DMS53 (cell line): ENCODE data around the gene HDHD5.

Experiments used
- DNase-seq: peaks from one replicate; lab custom pipeline; 2025; lab: John Stamatoyannopoulos, UW

The HDHD5 gene

GRCh38 chr22:17158568-17159503 lies at the start of gene HDHD5:
Gene HDHD5 (minus strand): TSS chr22:17159277. CDS start chr22:17159251, 26 bp downstream.
- DNase-seq, result peak; percentile 95

DNA sequence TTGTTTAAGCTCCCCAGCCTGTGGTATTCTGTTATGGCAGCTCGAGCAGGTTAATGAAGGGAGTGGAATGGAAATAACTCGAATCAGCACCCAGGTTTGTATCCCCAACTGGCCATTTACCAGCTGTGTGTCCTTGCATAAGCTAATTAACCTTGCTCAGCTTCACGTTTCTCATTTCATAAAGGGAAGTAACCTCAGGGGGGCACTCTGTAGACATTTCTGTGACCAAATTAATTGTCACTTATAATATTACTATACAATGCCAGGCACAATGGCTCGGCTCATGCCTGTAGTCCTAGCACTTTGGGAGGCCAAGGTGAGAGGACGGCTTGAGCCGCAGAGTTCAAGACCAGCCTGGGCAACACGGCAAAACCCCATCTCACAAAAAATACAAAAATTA lies 46.4 kb upstream of the HDHD5 start:
- DNase-seq, result peak; percentile 58

- peak; percentile 31 for DNase-seq
These were observed 42.3 kb upstream of the HDHD5 start for GRCh38 chr22:17201285-17201945.

DNA sequence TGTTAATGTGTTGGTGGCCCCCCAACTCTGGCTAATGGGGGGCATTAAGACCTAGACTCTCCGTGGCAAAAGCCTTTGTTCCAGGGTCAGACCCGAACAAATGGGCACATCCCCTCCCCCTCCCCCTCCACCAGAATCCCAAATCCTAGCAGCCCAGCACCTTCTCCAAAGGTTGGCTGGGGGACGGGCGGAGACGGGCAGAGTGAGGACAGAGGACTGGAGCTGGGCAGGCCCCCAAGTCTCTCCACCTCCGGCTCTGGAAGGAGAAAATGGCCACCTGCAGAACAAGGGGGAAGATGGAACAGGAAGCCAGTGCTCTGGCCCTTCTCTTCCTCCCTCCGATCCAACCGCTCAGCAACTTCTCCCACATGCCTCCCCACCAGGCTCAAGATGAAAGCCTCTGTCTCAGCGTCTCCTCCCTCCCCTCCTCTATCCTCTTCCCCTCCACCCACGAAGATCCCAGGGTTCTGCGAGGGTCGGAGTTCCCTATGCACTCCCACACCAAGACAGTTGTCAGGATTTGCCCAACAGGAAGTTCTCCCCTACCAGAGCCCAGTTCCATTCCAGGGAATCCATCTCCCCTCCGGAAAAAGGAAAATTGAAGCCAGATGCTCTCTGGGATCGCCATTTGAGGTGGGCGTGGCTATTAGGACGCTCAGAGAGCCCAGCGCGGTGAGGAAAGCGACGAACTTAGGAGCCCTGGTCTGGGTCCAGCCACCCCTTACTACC lies 40.1 kb upstream of the HDHD5 start:
- peak; percentile 17 for DNase-seq

- peak; percentile 75 for DNase-seq
These were observed 39.3 kb upstream of the HDHD5 start for GRCh38 chr22:17198170-17199002.

GRCh38 chr22:17194213-17194612 lies 35.1 kb upstream of the HDHD5 start:
- DNase-seq, result no peak

DNA sequence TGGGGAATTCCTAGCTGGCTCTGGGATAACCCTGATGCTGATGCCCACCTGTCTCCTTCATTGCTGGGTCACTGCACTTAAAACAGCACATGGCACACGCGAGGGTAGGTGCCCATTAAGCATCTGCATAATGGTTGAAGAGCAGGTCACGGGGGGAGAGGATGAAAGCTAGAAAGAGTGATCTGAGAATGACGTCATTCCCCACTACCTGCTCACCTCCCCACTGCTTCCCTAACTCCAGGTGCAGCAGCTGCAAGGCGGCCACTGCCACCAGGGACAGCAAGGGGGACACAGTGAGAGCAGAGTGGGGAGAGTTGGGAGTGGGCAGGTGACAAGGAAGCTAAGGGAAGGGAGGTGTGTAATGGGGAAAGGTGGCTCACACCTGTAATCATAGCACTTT lies 33.1 kb upstream of the HDHD5 start:
- DNase-seq, result peak; percentile 93

DNA sequence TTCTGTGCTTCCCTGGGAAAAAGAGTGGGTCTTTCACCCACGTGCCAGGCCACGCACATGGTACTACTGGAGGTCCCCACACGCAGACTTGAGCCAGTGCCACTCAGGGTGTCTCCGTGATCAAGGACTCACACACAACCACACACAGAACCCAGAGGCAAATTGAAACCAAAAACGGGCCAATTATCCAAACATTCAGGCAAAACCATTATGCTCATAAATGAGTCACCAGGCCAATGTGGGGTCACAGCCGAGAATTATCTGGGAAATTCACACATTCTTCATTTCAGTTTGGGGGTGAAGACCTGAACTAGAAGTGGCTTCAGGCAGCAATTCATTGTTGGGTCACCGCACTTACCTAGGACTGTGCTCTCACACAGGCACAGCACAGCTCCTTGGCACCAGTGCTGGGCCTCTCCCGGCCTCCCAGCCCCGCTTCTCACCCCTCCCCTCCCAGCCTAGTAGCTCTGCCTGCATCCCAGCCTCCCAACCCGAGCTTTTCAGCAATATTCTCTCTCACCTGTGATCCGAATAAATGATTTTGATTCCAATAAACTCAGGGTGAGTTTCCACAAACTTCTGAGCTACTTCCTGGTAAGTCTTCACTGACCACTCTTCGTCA lies 32.2 kb upstream of the HDHD5 start:
- peak; percentile 72 for DNase-seq

GRCh38 chr22:17190702-17191101 lies 31.6 kb upstream of the HDHD5 start:
- no peak for DNase-seq

DNA sequence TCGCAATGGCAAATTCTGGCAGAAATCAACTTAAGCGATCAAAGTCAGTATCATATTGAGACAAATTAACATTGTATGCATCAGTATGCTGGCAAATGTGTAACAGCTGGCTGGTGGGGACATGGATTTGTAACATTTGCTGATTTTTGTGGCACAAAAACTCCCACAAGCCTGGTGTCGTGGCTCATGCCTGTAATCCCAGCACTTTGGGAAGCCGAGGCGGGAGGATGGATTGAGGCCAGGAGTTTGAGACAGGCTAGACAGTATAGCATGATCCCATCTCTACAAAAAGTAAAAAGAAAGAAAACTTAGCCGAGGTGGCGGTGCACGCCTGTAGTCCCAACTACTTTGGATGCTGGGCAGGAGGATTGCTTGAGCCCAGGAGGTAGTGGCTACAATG lies 17.6 kb upstream of the HDHD5 start:
- no peak for DNase-seq

- peak; percentile 62 for DNase-seq
These were observed 13.2 kb upstream of the HDHD5 start for GRCh38 chr22:17172029-17172833.

- DNase-seq, result peak; percentile 93
These were observed 12.3 kb upstream of the HDHD5 start for GRCh38 chr22:17171153-17172028.

DNA sequence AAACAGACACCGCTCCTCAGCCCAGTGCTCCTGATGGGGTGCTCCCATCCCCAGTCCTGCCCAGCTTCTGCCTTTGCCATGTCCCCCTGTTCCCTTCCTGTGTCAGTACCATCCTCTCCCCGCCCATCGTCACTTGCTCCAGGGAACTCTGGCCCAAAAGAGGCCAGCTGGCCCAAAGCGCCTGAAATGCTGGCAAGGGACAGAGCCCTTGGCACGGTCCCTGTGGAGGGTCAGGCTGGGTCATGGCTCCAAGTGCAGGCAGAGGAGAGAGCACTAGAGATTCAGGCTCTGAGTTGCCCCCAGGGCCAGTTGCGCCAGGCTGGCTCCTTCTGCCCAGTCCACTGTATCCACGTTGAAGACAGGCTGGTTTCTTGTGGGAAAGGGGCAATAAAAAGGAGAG lies 8.4 kb upstream of the HDHD5 start:
- no peak for DNase-seq

DNA sequence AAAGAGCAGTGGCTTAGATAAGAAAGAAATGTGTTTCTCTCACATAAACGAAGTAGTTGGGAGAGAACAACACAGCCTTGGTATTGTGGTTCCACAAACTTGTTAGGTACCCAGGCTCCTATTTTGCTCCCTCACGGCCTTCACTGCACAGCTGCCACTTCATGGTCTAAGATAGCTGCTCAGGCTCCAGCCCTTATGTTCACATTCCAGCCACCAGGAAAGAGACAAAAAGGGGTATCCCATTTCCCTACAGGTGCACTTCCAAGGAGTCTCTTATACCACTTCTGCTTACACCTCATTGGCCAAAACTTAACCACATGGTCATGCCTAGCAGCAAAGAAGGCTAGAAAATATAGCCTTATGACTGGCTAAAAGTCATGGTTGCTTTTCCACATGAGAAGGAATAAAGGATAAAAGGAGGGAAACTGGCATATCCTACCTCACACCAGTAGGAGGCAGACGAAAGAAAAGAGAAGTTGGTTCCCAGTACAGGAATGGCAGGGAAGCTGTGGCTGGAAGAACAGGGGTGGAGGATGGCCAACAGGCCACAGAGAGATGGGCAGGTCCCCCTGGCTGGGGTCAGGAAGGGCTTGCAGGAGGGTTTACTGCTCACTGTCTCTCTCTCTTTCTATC lies 5.4 kb upstream of the HDHD5 start:
- peak; percentile 31 for DNase-seq

GRCh38 chr22:17162731-17163130 lies 3.7 kb upstream of the HDHD5 start:
- DNase-seq, result no peak

- DNase-seq, result no peak
These were observed 2.9 kb upstream of the HDHD5 start for GRCh38 chr22:17161991-17162390.

- DNase-seq, result peak; percentile 93
These were observed 451 bp upstream of the HDHD5 start for GRCh38 chr22:17159504-17159951.

- no peak for DNase-seq
These were observed 905 bp downstream of the HDHD5 start for GRCh38 chr22:17158176-17158567.

DNA sequence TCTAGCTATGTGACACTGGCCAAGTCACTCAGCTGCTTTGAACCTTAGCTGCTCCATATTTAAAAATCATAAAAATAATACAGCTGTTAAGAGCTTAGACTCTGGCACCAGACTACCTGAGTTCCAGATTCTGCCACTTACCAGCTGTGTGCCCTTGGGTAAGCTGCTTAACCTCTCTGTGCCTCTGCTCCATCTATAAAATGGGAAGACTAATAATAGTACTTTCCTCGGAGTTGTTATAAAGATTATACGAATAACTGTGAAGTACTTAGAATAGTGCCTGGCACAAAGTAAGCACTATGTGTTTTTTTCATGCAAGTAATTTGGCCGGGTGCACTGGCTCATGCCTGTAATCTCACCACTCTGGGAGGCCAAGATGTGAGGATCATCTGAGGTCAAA lies 1.4 kb downstream of the HDHD5 start:
- DNase-seq, result no peak
